ENCODE data around the gene CCDC142. TPM values are rescaled to one million over a fixed set of nuclear protein-coding genes. Genes with fewer than 3 reads are reported as not detected.

CCDC142 gene
- total and polyA plus RNA-seq, 10 donors, result 2.8 to 59.4 (median 26.0) TPM

GRCh38 chr2:74454654-74455511, 27.9 kb downstream of the CCDC142 start, which contains the start of gene INO80B:
Gene INO80B (plus strand): TSS chr2:74455087. CDS start chr2:74455117, 30 bp downstream.
- Histone ChIP-seq H3K27ac (peak within 1 kb of the TSS; percentile 36 to 99 (median 79)), H3K4me3 (peak within 1 kb of the TSS; percentile 43 to 94 (median 68)), H3K4me1 (peaks cover 31 to 57% (median 40%) of the 10 kb centered on the region in 6 donors), H3K27me3 (replicated peaks in 1 of 7) (no peaks in the 10 kb centered on the region), H3K9me3 (no peaks in the 10 kb centered on the region), H3K36me3 (peaks cover 0 to under 1% (median 0%) of the 10 kb centered on the region in 6 donors)
- peak; percentile 97 for DNase-seq
- WGBS, 5 donors, result 0 to 2% (median 1%) methylated on average over 39 to 40 of the region's 40 CpGs
- TF ChIP-seq, protein P1, sequence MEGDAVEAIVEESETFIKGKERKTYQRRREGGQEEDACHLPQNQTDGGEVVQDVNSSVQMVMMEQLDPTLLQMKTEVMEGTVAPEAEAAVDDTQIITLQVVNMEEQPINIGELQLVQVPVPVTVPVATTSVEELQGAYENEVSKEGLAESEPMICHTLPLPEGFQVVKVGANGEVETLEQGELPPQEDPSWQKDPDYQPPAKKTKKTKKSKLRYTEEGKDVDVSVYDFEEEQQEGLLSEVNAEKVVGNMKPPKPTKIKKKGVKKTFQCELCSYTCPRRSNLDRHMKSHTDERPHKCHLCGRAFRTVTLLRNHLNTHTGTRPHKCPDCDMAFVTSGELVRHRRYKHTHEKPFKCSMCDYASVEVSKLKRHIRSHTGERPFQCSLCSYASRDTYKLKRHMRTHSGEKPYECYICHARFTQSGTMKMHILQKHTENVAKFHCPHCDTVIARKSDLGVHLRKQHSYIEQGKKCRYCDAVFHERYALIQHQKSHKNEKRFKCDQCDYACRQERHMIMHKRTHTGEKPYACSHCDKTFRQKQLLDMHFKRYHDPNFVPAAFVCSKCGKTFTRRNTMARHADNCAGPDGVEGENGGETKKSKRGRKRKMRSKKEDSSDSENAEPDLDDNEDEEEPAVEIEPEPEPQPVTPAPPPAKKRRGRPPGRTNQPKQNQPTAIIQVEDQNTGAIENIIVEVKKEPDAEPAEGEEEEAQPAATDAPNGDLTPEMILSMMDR (IDR thresholded peaks at IDR 0.05 in 8 of 11, conservative IDR thresholded peaks at IDR 0.05 in 3 of 11), result peak in 4 of 11 experiments; percentile 5 to 32 (median 20)
- TF ChIP-seq POLR2A (IDR thresholded peaks at IDR 0.05) (peak in 1 of 3 donors; percentile 92), POLR2AphosphoS5 (IDR thresholded peaks at IDR 0.05) (peak; percentile 77 to 94 (median 89))
- intact Hi-C loops (cut with DNase I; ENCODE audit: low total_unique reads), result no loop called here

- H3K36me3 ChIP-seq, result no peaks in the 10 kb centered on the region
- H3K4me3 ChIP-seq, result no peak overlapping the region
- H3K27me3 ChIP-seq (replicated peaks in 1 of 7), result no peaks in the 10 kb centered on the region
- intact Hi-C loops (cut with DNase I; ENCODE audit: low total_unique reads), result no loop called here
- H3K27ac ChIP-seq, result no peak overlapping the region
- no peaks in the 10 kb centered on the region for H3K9me3 ChIP-seq
- no peak for DNase-seq
- H3K4me1 ChIP-seq, result peaks cover 6 to 24% (median 12%) of the 10 kb centered on the region in 6 donors
- WGBS, 5 donors, result 88 to 99% (median 92%) methylated on average over 3 of the region's 3 CpGs
- TF ChIP-seq POLR2AphosphoS5 (IDR thresholded peaks at IDR 0.05), result no peak
- no peak for TF ChIP-seq POLR2A (IDR thresholded peaks at IDR 0.05)
- TF ChIP-seq, protein P1 (IDR thresholded peaks at IDR 0.05 in 8 of 11, conservative IDR thresholded peaks at IDR 0.05 in 3 of 11), result no peak
Measured at GRCh38 chr2:74450570-74451190, 32.1 kb downstream of the CCDC142 start.

DNA sequence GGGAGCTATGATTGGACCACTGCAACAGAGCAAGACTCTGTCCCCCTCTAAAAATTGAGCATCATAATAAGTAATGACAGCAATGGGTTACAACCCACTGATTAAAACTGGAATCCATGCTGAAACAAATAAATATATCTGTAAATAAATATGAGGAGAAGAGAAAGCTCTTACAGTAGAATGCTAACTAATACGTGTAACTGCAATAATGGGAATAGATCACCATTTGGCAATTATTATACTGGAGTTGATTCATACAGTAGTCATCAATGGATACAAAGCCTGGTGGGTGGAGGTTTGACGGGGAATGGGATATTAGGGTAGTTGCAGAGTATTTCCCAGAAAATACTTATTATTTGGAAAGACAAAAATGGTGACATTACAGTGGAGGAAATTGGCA, 34.0 kb downstream of the CCDC142 start:
- no peak for DNase-seq
- Histone ChIP-seq H3K4me3 (no peak overlapping the region), H3K27ac (no peak overlapping the region), H3K9me3 (no peaks in the 10 kb centered on the region), H3K27me3 (replicated peaks in 1 of 7) (peaks cover 0 to 8% (median 0%) of the 10 kb centered on the region in 7 donors), H3K36me3 (no peaks in the 10 kb centered on the region), H3K4me1 (peaks cover 0 to 16% (median 2%) of the 10 kb centered on the region in 6 donors)
- intact Hi-C loops (cut with DNase I; ENCODE audit: low total_unique reads), result no loop called here
- WGBS, 5 donors, result 80 to 96% (median 94%) methylated on average over 2 of the region's 2 CpGs
- TF ChIP-seq POLR2A (IDR thresholded peaks at IDR 0.05), result no peak

DNA sequence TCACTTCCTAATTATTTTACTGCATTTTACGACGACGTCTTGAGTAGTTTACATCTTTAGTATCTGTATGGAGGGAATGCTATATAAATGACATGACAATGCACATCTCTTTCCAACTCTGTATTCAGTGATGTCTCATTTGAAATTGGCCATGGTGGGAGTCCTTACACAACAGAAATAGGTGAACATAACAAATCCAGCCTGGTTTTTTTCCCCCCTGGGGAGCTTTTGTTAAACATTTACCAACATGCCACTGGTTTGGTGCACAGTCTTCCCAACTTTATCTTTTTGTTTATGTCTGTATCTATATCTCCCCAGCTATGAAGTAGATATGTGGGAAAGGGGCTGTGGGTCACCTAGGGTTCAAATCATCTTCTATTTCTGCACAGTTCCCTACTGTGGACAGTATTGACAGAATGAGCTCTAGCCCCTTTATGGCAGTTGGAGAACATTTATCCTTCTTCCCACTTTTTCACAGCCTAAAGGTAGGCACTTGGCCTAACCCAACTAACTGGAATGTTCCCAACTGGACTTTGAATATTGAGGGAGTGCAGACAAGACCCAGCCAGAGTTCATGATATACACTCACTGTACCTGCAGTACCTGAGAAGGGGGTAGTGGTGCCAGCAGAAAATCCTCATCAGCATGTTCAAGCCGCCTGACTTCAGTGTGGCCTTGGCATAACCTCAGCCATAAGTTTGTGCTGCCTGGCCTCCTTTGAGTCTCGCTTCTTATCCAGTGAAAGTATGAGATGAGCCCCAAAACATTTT, 35.4 kb downstream of the CCDC142 start:
- intact Hi-C loops (cut with DNase I; ENCODE audit: low total_unique reads), result no loop called here
- TF ChIP-seq POLR2A (IDR thresholded peaks at IDR 0.05), result no peak
- TF ChIP-seq, protein P1 (IDR thresholded peaks at IDR 0.05 in 8 of 11, conservative IDR thresholded peaks at IDR 0.05 in 3 of 11), result no peak
- no peak for TF ChIP-seq POLR2AphosphoS5 (IDR thresholded peaks at IDR 0.05)
- Histone ChIP-seq H3K27ac (no peak overlapping the region), H3K27me3 (replicated peaks in 1 of 7) (peaks cover 0 to 21% (median 2%) of the 10 kb centered on the region in 7 donors), H3K9me3 (no peaks in the 10 kb centered on the region), H3K36me3 (no peaks in the 10 kb centered on the region), H3K4me3 (no peak overlapping the region), H3K4me1 (peaks cover 0 to 11% (median 2%) of the 10 kb centered on the region in 6 donors)
- peak; percentile 11 for DNase-seq
- 90 to 97% (median 94%) methylated on average over 5 of the region's 5 CpGs for WGBS, 5 donors

Data from spleen (tissue), 11 donors.